Stimulated activated CD8-positive, alpha-beta memory T cell treated with anti-CD3 and anti-CD28 coated beads, Interleukin-4, amount 100 ng/mL, for 4 hours (primary cell): ENCODE data around the gene STK38L.

Source experiments
- DNase-seq, 2 donors: peaks; one replicate each; pipeline ENCODE4 v3.0.0-alpha.2; 2020; ENCODE audit warnings: low read depth in 2 of 2, low spot score in 1 of 2

Gene STK38L

DNA sequence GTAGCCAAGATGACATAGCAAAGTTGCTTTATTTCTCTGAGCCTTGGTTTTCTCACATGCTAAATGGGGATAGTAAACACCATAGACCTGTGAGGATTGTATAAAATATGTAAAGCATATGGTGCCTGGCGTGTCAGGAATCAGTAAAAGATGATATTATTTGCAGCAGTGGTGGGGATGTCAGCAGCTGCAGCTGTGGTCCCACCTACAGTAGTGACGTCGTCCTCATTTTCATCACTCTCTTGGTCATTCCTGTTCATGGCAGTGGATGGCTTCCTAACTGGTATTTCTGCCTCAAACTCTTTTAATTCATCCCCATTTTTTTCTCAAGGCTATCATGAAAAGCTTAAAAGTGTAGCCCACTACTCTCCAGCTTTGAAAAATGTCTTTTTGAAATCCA, 100.7 kb downstream of the STK38L start:
- DNase-seq: no peak

- DNase-seq: no peak
These were observed 101.3 kb downstream of the STK38L start for GRCh38 chr12:27345376-27345775.

GRCh38 chr12:27347779-27348178, 103.7 kb downstream of the STK38L start:
- no peak for DNase-seq

GRCh38 chr12:27351476-27351875, 107.4 kb downstream of the STK38L start:
- no peak for DNase-seq

- no peak for DNase-seq
These were observed 111.4 kb downstream of the STK38L start for GRCh38 chr12:27355486-27355885.

DNA sequence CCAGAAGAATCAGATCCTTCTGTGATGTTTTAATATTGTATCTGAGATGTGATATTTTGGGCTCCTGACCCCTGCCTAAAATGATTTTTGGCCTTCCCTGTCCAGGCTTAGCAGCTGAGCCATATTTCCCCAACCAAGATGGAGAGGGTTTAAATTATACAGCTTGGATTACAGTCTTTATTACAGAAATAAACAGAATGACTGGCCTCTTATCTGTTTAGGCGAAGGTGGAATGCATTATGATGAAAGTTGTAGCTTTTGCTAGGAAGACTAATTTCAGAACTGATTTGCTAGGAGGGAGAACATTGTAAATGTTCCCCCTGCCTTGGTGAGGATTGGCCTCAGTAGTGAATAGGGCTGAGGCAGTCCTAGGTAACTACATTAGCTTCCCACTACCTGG, 111.9 kb downstream of the STK38L start:
- DNase-seq: no peak

- DNase-seq: no peak
These were observed 115.7 kb downstream of the STK38L start for GRCh38 chr12:27359578-27360340.

- DNase-seq: no peak
These were observed 117.3 kb downstream of the STK38L start for GRCh38 chr12:27361372-27361771.

DNA sequence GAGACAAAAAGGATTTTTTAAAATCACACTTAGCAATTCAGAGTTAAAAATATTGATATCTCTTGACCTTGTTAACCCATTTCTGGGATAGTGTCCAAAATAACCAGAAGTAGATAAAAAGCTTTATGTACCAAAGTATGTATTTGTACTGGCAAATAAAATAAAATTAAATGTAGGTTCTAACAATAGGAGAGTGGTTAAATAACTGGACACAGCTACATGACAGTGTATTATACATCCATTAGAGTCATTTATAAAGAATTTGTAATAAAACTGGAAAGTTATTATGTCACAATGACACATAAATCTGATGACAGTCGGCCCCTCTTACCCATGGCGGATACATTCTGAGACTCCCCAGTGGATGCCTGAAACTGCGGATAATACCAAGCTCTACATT, 122.5 kb downstream of the STK38L start:
- DNase-seq: no peak

DNA sequence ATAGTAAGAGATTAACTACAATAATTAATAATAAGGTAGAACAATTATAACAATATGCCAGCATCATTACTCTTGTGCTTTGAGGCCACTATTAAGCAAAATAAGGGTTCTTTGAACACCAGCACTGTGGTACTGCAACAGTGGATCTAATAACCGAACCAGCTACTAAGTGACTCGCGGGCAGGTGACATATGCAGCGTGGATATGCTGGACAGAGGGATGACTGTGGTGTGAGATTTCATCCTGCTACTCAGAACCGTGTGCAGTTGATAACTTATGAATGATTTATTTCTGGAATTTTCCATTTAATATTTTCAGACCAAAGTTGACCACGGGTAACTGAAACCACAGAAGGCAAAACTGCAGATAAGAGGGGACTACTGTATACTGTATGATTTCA, 123.0 kb downstream of the STK38L start:
- no peak for DNase-seq
